Body of pancreas (tissue), 4 donors: ENCODE results near the gene GALNTL6. TPM values are rescaled to one million over a fixed set of nuclear protein-coding genes. Genes with fewer than 3 reads are reported as not detected.

Experiments used
- ATAC-seq: fragments of 150-250 bp; one replicate; pipeline ENCODE4 v1.9.1; 2016
- DNase-seq, 4 donors: peaks; one replicate each; pipeline ENCODE4 v3.0.0-alpha.2; 2019
- H3K27ac ChIP-seq, 4 donors: fragments of 200-600 bp; sonication (generic); 1 replicate in 3 of 4; 2 replicates in 1 of 4; pipeline versions ENCODE4 v1.5.1 to v1.6.1; 2016 to 2019; ENCODE audit warnings: mild to moderate bottlenecking in 1 of 4, mixed read lengths in 1 of 4, moderate library complexity in 1 of 4
- H3K27me3 ChIP-seq, 2 donors: fragments of 200-600 bp; sonication (generic); one replicate each; pipeline ENCODE4 v1.6.0; 2016; ENCODE audit warnings: mild to moderate bottlenecking in 1 of 2
- H3K36me3 ChIP-seq, 2 donors: fragments of 200-600 bp; sonication (generic); replicated peaks in 1 of 2; 2 replicates each; pipeline ENCODE4 v1.5.1; 2016; ENCODE audit warnings: low read depth in 2 of 2; ENCODE audit not compliant: insufficient read depth in 1 of 2
- H3K4me1 ChIP-seq: fragments of 200-600 bp; sonication (generic); one replicate; pipeline ENCODE4 v1.6.0; 2016
- H3K4me3 ChIP-seq, 2 donors: fragments of 200-600 bp; sonication (generic); 1 replicate in 1 of 2; 2 replicates in 1 of 2; pipeline ENCODE4 v1.5.1; 2016 to 2019
- H3K9me3 ChIP-seq, 3 donors: fragments of 200-600 bp; sonication (generic); 1 replicate in 2 of 3; 2 replicates in 1 of 3; pipeline ENCODE4 v1.5.1; 2016
- POLR2A ChIP-seq, 3 donors: fragments of 450-650 bp; IDR thresholded peaks; one replicate each; pipeline ENCODE4 v1.6.1; 2016; ENCODE audit warnings: antibody characterized with exemption in 3 of 3, mild to moderate bottlenecking in 2 of 3
- WGBS, 2 donors: methylation state at CpG; one replicate each; pipeline ENCODE4 v1.1.5; 2017; 5-methylcytosine and 5-hydroxymethylcytosine counted together
- intact Hi-C: fragments of 100-400 bp; cut with DNase I; formaldehyde crosslinking; loops from one replicate; pipeline ENCODE4 v1.15.1; 2023
- total RNA-seq, 2 donors: library from RNA; depleted of rRNA; stranded (reverse); fragments of >200 nt; gene quantifications; one replicate each; pipeline ENCODE4 v1.1.0, GENCODE V29; 2016
- TF ChIP-seq, protein P1 (sequence below), 7 experiments: fragments of 450-650 bp in 4 of 7; fragments of 200-600 bp in 3 of 7; sonication (generic) in 3 of 7; IDR thresholded peaks; one replicate each; pipeline ENCODE4 v1.5.1; 2016 to 2019; ENCODE audit warnings: antibody characterized with exemption in 7 of 7

Gene GALNTL6
- total RNA-seq, 2 donors from 2014 or later, result 0.26 TPM; not detected in 1

DNA sequence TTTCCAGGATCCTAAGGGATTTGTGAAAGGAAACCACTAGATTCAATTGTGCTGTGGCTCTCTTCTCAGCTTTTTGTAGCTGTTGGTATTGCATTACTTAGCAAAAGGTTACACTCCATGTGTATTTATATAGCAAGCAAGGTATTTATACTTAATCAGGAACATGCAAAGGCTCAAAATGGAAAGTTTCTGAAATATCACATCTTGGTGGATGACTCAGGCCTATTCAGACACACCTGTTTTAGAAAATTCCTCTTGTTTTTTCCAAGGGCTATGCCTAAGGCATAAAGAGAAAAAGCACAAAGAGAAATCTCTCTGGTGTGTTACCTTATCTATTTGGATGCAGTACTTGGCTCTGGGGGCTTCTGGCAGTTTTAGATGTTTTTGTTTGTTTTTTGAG is 1211.0 kb downstream of the GALNTL6 start:
- Histone ChIP-seq H3K27ac (no peak overlapping the region), H3K4me1 (no peaks in the 10 kb centered on the region), H3K27me3 (no peaks in the 10 kb centered on the region), H3K36me3 (no peaks in the 10 kb centered on the region), H3K9me3 (no peaks in the 10 kb centered on the region), H3K4me3 (no peak overlapping the region)
- TF ChIP-seq, protein P1, sequence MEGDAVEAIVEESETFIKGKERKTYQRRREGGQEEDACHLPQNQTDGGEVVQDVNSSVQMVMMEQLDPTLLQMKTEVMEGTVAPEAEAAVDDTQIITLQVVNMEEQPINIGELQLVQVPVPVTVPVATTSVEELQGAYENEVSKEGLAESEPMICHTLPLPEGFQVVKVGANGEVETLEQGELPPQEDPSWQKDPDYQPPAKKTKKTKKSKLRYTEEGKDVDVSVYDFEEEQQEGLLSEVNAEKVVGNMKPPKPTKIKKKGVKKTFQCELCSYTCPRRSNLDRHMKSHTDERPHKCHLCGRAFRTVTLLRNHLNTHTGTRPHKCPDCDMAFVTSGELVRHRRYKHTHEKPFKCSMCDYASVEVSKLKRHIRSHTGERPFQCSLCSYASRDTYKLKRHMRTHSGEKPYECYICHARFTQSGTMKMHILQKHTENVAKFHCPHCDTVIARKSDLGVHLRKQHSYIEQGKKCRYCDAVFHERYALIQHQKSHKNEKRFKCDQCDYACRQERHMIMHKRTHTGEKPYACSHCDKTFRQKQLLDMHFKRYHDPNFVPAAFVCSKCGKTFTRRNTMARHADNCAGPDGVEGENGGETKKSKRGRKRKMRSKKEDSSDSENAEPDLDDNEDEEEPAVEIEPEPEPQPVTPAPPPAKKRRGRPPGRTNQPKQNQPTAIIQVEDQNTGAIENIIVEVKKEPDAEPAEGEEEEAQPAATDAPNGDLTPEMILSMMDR (IDR thresholded peaks at IDR 0.05), result no peak
- TF ChIP-seq POLR2A (IDR thresholded peaks at IDR 0.05), result no peak
- DNase-seq (no peak), ATAC-seq (no peak)
- intact Hi-C loops, result loop anchor here (10.0 kb wide), 1 partner anchor 151 kb away; no protein-coding TSS in a partner anchor

DNA sequence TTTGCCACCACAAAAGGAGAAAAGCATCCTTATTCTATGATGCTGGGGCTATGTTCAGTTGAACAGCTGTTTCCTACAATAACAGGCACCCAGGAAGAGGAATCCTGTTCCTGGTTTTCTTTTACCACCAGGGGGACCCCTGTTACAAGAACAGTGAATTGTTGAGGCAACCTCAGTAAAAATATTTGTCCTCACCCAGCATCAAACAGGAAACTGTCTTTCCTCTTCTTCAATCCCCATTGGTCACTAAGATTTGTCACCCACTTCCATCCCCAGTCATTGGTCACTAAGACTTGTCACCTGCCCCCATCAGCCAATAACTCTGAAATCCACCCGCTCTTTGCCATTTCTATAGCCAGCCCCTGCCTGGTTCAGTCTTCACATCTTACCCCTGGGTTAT is 1211.9 kb downstream of the GALNTL6 start:
- DNase-seq (peak; percentile 68 to 84 (median 71)), ATAC-seq (peak; percentile 92)
- Histone ChIP-seq H3K27ac (no peak overlapping the region), H3K27me3 (no peaks in the 10 kb centered on the region), H3K9me3 (no peaks in the 10 kb centered on the region), H3K4me3 (no peak overlapping the region), H3K4me1 (no peaks in the 10 kb centered on the region), H3K36me3 (no peaks in the 10 kb centered on the region)
- 91 to 100% methylated on average over 1 of the region's 1 CpG for WGBS, 2 donors
- intact Hi-C loops, result loop anchor here (5.0 to 10.0 kb wide), 2 partner anchors 150 to 232 kb away; no protein-coding TSS in a partner anchor
- TF ChIP-seq, protein P1 (IDR thresholded peaks at IDR 0.05), result peak; percentile 56 to 94 (median 84)
- no peak for TF ChIP-seq POLR2A (IDR thresholded peaks at IDR 0.05)

DNA sequence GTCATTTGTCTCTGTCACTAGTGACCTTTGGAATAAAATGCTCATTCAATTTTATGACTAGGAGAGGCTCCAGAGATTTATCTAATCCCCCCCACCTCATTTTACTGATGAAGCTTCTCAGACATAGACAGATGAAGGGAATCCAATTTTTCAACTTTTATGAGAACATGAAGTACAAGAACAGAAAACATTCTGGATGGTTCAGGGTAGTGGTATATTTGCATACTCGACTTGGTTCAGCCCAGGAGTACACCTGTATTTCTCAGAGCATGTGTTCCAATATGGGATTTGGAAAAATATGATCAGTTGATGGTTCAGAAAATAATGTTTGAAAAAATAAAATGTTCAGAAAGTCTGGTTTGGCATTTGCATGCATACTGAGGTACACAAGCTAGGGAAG is 1224.0 kb downstream of the GALNTL6 start:
- Histone ChIP-seq H3K4me1 (peaks cover 36% of the 10 kb centered on the region), H3K27me3 (no peaks in the 10 kb centered on the region), H3K27ac (no peak overlapping the region), H3K4me3 (no peak overlapping the region), H3K36me3 (no peaks in the 10 kb centered on the region), H3K9me3 (no peaks in the 10 kb centered on the region)
- intact Hi-C loops, result no loop called here
- DNase-seq (no peak), ATAC-seq (no peak)
- TF ChIP-seq, protein P1 (IDR thresholded peaks at IDR 0.05), result no peak
- no peak for TF ChIP-seq POLR2A (IDR thresholded peaks at IDR 0.05)
- WGBS, 2 donors, result 97% methylated on average over 1 of the region's 1 CpG

DNA sequence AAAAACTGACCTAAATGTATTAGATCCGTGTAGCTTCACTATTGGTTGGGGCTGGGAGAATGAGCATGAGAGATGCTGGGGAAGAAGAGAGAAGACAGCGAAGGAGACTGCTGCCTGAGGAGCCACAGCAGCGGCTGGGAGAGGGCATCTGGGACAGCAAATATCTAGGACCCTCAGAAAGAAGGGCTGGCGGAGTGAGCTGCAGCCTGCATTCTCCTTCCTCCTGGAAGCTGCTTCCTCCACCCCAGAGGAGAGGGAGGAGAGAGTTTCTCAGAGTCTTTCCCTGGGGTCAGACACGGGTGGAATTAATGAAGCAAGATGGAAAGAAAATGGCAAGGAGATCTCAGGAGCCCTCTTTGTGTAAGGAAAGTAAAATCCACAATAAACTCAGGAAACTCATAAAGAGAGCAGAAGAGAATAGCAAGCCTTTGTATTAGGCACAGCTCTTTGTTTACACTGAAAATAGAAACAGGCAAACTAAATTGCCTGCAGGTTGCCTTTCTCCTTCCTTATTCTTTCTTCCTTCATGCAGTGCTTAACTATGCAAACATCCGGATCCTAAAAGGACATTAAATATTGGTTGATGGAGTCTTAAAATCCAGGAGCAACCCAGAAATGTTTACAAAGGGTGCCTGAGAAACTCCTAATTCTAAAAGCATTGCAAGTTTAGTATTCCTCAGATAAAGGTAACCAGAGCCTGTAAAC is 1225.1 kb downstream of the GALNTL6 start:
- Histone ChIP-seq H3K9me3 (no peaks in the 10 kb centered on the region), H3K27me3 (no peaks in the 10 kb centered on the region), H3K4me1 (peaks cover 36% of the 10 kb centered on the region), H3K36me3 (no peaks in the 10 kb centered on the region), H3K4me3 (no peak overlapping the region), H3K27ac (peak overlapping the region in 1 of 4 donors; percentile 72)
- DNase-seq (no peak), ATAC-seq (no peak)
- intact Hi-C loops, result no loop called here
- TF ChIP-seq POLR2A (IDR thresholded peaks at IDR 0.05), result no peak
- TF ChIP-seq, protein P1 (IDR thresholded peaks at IDR 0.05), result no peak
- 62 to 69% methylated on average over 6 of the region's 6 CpGs for WGBS, 2 donors
